GM12874 (cell line): Measurements from ENCODE around the gene LRP1.

Experiments
- TF ChIP-seq, protein P1 (sequence below): IDR thresholded peaks from 2 replicates; pipeline ENCODE4 v1.5.1; 2011; ENCODE audit warnings: low read depth, mild to moderate bottlenecking, control low read depth, low read length, moderate library complexity; ENCODE audit not compliant: insufficient read depth

LRP1 gene

DNA sequence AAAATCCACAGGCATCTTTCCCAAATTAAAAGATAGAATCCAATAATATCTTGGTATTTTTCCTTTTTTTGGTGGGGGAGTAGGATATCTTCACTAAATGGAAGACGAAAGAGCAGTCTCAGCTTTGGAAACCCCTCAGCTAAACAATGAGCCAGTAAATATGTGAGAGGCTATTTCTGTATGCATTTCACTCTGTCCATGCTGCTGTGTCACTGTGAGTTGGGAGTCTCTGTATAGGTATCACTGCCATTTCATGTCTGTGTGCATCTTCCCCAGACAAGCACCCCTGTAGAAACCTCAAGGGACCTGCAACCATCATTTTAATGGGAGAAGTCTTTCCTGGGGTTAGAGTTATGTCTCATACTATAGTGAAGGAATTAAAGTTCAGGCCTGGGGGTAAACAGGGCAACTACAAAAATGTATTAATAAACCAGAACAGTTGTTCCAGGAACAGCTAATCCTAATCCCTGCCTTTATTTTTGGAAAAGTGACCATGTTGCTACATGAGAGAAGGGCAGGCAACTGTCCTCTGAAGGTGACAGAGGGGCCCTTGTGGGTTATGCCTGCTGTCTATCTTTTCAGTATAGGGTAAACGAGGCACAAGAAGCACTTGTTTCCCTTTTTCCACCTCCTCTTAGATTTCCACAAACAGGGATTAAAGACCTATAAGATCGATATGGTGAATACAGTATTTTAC, 134.0 kb downstream of the LRP1 start:
- TF ChIP-seq, protein P1, sequence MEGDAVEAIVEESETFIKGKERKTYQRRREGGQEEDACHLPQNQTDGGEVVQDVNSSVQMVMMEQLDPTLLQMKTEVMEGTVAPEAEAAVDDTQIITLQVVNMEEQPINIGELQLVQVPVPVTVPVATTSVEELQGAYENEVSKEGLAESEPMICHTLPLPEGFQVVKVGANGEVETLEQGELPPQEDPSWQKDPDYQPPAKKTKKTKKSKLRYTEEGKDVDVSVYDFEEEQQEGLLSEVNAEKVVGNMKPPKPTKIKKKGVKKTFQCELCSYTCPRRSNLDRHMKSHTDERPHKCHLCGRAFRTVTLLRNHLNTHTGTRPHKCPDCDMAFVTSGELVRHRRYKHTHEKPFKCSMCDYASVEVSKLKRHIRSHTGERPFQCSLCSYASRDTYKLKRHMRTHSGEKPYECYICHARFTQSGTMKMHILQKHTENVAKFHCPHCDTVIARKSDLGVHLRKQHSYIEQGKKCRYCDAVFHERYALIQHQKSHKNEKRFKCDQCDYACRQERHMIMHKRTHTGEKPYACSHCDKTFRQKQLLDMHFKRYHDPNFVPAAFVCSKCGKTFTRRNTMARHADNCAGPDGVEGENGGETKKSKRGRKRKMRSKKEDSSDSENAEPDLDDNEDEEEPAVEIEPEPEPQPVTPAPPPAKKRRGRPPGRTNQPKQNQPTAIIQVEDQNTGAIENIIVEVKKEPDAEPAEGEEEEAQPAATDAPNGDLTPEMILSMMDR = no peak
